ENCODE results near the gene LYPD6. TPM values are rescaled to one million over a fixed set of nuclear protein-coding genes. Genes with fewer than 3 reads are reported as not detected.

The LYPD6 gene
- total RNA-seq, 4 donors from 2014 or later, result 0.79 to 1.2 (median 1.1) TPM; not detected in 1

GRCh38 chr2:149334156-149334555, 3.8 kb downstream of the LYPD6 start:
- intact Hi-C loops (cut with DNase I; ENCODE audit: low total_unique reads), result no loop called here
- TF ChIP-seq POLR2A (IDR thresholded peaks at IDR 0.05) (no peak), CTCF (IDR thresholded peaks at IDR 0.05) (no peak)

GRCh38 chr2:149339324-149339723, 8.9 kb downstream of the LYPD6 start:
- no peak overlapping the region for H3K4me3 ChIP-seq (ENCODE audit: low read depth, poor library complexity, severe bottlenecking)
- WGBS, 2 donors, result 87 to 89% methylated on average over 2 of the region's 2 CpGs
- no peak for DNase-seq (ENCODE audit: low spot score in 2 of 2)
- intact Hi-C loops (cut with DNase I; ENCODE audit: low total_unique reads), result no loop called here
- TF ChIP-seq CTCF (IDR thresholded peaks at IDR 0.05), result no peak
- no peak for TF ChIP-seq POLR2A (IDR thresholded peaks at IDR 0.05)

More at GRCh38 chr2:149334156-149334555, 3.8 kb downstream of the LYPD6 start:
- no peak for DNase-seq (ENCODE audit: low spot score in 2 of 2)
- H3K4me3 ChIP-seq (ENCODE audit: low read depth, poor library complexity, severe bottlenecking), result no peak overlapping the region
- WGBS, 2 donors, result 80 to 83% methylated on average over 2 of the region's 2 CpGs

- H3K4me3 ChIP-seq (ENCODE audit: low read depth, poor library complexity, severe bottlenecking), result no peak overlapping the region
- TF ChIP-seq POLR2A (IDR thresholded peaks at IDR 0.05) (no peak), CTCF (IDR thresholded peaks at IDR 0.05) (no peak)
- intact Hi-C loops (cut with DNase I; ENCODE audit: low total_unique reads), result no loop called here
- WGBS, 2 donors, result 40 to 46% methylated on average over 1 of the region's 1 CpG
- no peak for DNase-seq (ENCODE audit: low spot score in 2 of 2)
These were observed 12.1 kb downstream of the LYPD6 start for GRCh38 chr2:149342509-149342908.

GRCh38 chr2:149344105-149344504, 13.7 kb downstream of the LYPD6 start:
- no peak for DNase-seq (ENCODE audit: low spot score in 2 of 2)
- no peak for TF ChIP-seq CTCF (IDR thresholded peaks at IDR 0.05)
- no peak for TF ChIP-seq POLR2A (IDR thresholded peaks at IDR 0.05)
- H3K4me3 ChIP-seq (ENCODE audit: low read depth, poor library complexity, severe bottlenecking), result no peak overlapping the region
- intact Hi-C loops (cut with DNase I; ENCODE audit: low total_unique reads), result no loop called here
- 89 to 90% methylated on average over 2 of the region's 2 CpGs for WGBS, 2 donors

- no peak overlapping the region for H3K4me3 ChIP-seq (ENCODE audit: low read depth, poor library complexity, severe bottlenecking)
- DNase-seq (ENCODE audit: low spot score in 2 of 2), result no peak
- intact Hi-C loops (cut with DNase I; ENCODE audit: low total_unique reads), result no loop called here
- 67 to 68% methylated on average over 2 of the region's 2 CpGs for WGBS, 2 donors
- TF ChIP-seq POLR2A (IDR thresholded peaks at IDR 0.05), result no peak
- no peak for TF ChIP-seq CTCF (IDR thresholded peaks at IDR 0.05)
These were observed 15.9 kb downstream of the LYPD6 start for GRCh38 chr2:149346272-149346671.

GRCh38 chr2:149348291-149348690, 17.9 kb downstream of the LYPD6 start:
- WGBS, 2 donors, result 93 to 98% methylated on average over 2 of the region's 2 CpGs
- no peak for TF ChIP-seq CTCF (IDR thresholded peaks at IDR 0.05)
- TF ChIP-seq POLR2A (IDR thresholded peaks at IDR 0.05), result no peak
- no peak overlapping the region for H3K4me3 ChIP-seq (ENCODE audit: low read depth, poor library complexity, severe bottlenecking)
- no peak for DNase-seq (ENCODE audit: low spot score in 2 of 2)
- intact Hi-C loops (cut with DNase I; ENCODE audit: low total_unique reads), result no loop called here
